ENCODE measurements around the gene NT5DC3. TPM values are rescaled to one million over a fixed set of nuclear protein-coding genes. Genes with fewer than 3 reads are reported as not detected.
A peak's percentile ranks its signal among the peaks of the same experiment; 100 is the strongest.

NT5DC3 gene
- total RNA-seq, 1 experiment from 2014 or later, result 19.7 TPM

DNA sequence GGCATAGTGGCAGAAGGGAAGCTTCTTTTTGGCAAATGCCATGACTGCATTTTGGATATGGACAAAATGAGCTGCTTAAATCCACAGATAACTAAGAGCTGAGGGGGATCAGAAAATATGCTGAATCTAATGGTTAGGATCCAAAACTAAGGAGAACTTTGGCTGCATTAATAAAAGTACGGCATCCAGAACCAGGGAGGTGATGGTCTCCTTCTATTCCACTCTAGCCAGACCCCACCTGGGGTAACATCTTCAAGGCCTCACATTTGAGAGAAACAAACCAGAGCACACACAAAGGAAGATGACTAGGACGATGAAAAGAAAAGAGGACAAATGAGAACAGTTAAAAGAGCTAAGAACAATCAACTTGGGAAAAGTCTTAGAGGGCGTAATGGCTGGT, 27.6 kb downstream of the NT5DC3 start:
- no peak overlapping the region for H3K4me3 ChIP-seq (ENCODE audit: low read depth, low read length, poor library complexity, severe bottlenecking)
- ChIA-PET POLR2A (ENCODE audit: low non-redundant PET) (no interaction called here), CTCF (no interaction called here)
- H3K36me3 ChIP-seq (ENCODE audit: insufficient read depth, low read length, poor library complexity, severe bottlenecking), result peaks cover 7% of the 10 kb centered on the region
- intact Hi-C loops (cut with micrococcal nuclease; ENCODE audit: unreplicated experiment), result no loop called here
- no peaks in the 10 kb centered on the region for H3K27me3 ChIP-seq (replicated peaks; ENCODE audit: insufficient read depth, low read depth, low read length, poor library complexity)
- no peak for DNase-seq (ENCODE audit: low spot score)
- H3K27ac ChIP-seq (ENCODE audit: low read depth, low read length, poor library complexity, severe bottlenecking), result no peak overlapping the region
- no peak for TF ChIP-seq EZH2 (IDR thresholded peaks at IDR 0.05; ENCODE audit: borderline replicate concordance, low read depth, low read length, poor library complexity, severe bottlenecking)
- TF ChIP-seq, protein P1, sequence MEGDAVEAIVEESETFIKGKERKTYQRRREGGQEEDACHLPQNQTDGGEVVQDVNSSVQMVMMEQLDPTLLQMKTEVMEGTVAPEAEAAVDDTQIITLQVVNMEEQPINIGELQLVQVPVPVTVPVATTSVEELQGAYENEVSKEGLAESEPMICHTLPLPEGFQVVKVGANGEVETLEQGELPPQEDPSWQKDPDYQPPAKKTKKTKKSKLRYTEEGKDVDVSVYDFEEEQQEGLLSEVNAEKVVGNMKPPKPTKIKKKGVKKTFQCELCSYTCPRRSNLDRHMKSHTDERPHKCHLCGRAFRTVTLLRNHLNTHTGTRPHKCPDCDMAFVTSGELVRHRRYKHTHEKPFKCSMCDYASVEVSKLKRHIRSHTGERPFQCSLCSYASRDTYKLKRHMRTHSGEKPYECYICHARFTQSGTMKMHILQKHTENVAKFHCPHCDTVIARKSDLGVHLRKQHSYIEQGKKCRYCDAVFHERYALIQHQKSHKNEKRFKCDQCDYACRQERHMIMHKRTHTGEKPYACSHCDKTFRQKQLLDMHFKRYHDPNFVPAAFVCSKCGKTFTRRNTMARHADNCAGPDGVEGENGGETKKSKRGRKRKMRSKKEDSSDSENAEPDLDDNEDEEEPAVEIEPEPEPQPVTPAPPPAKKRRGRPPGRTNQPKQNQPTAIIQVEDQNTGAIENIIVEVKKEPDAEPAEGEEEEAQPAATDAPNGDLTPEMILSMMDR (conservative IDR thresholded peaks at IDR 0.05; ENCODE audit: low read depth, low read length), result no peak
- H3K9me3 ChIP-seq (ENCODE audit: low read depth, low read length, poor library complexity, severe bottlenecking), result no peaks in the 10 kb centered on the region
- peaks cover 10% of the 10 kb centered on the region for H3K4me1 ChIP-seq (ENCODE audit: insufficient read depth, low read length, poor library complexity, severe bottlenecking)
- no TSS peak for BruUV-seq (replicated peaks)

- no TSS peak for BruUV-seq (replicated peaks)
- CTCF ChIA-PET, result no interaction called here
- no peak overlapping the region for H3K27ac ChIP-seq (ENCODE audit: low read depth, low read length, poor library complexity, severe bottlenecking)
- no peaks in the 10 kb centered on the region for H3K27me3 ChIP-seq (replicated peaks; ENCODE audit: insufficient read depth, low read depth, low read length, poor library complexity)
- no peak for DNase-seq (ENCODE audit: low spot score)
- H3K4me1 ChIP-seq (ENCODE audit: insufficient read depth, low read length, poor library complexity, severe bottlenecking), result peaks cover 10% of the 10 kb centered on the region
- peaks cover 7% of the 10 kb centered on the region for H3K36me3 ChIP-seq (ENCODE audit: insufficient read depth, low read length, poor library complexity, severe bottlenecking)
- intact Hi-C loops (cut with micrococcal nuclease; ENCODE audit: unreplicated experiment), result no loop called here
- H3K9me3 ChIP-seq (ENCODE audit: low read depth, low read length, poor library complexity, severe bottlenecking), result no peaks in the 10 kb centered on the region
- POLR2A ChIA-PET (ENCODE audit: low non-redundant PET), result no interaction called here
- TF ChIP-seq, protein P1 (conservative IDR thresholded peaks at IDR 0.05; ENCODE audit: low read depth, low read length), result 0 out of 2 replicates have a peak, but pooled peaks have one; percentile 9
- no peak for TF ChIP-seq EZH2 (IDR thresholded peaks at IDR 0.05; ENCODE audit: borderline replicate concordance, low read depth, low read length, poor library complexity, severe bottlenecking)
- no peak overlapping the region for H3K4me3 ChIP-seq (ENCODE audit: low read depth, low read length, poor library complexity, severe bottlenecking)
These were observed 28.2 kb downstream of the NT5DC3 start for GRCh38 chr12:103812789-103813188.

GRCh38 chr12:103811791-103812190, 29.2 kb downstream of the NT5DC3 start:
- no peak for DNase-seq (ENCODE audit: low spot score)
- no peaks in the 10 kb centered on the region for H3K9me3 ChIP-seq (ENCODE audit: low read depth, low read length, poor library complexity, severe bottlenecking)
- no peak overlapping the region for H3K27ac ChIP-seq (ENCODE audit: low read depth, low read length, poor library complexity, severe bottlenecking)
- TF ChIP-seq, protein P1 (conservative IDR thresholded peaks at IDR 0.05; ENCODE audit: low read depth, low read length), result no peak
- no peak for TF ChIP-seq EZH2 (IDR thresholded peaks at IDR 0.05; ENCODE audit: borderline replicate concordance, low read depth, low read length, poor library complexity, severe bottlenecking)
- CTCF ChIA-PET, result no interaction called here
- POLR2A ChIA-PET (ENCODE audit: low non-redundant PET), result no interaction called here
- H3K36me3 ChIP-seq (ENCODE audit: insufficient read depth, low read length, poor library complexity, severe bottlenecking), result peaks cover 7% of the 10 kb centered on the region
- no TSS peak for BruUV-seq (replicated peaks)
- H3K4me3 ChIP-seq (ENCODE audit: low read depth, low read length, poor library complexity, severe bottlenecking), result no peak overlapping the region
- intact Hi-C loops (cut with micrococcal nuclease; ENCODE audit: unreplicated experiment), result no loop called here
- H3K4me1 ChIP-seq (ENCODE audit: insufficient read depth, low read length, poor library complexity, severe bottlenecking), result peaks cover 10% of the 10 kb centered on the region
- no peaks in the 10 kb centered on the region for H3K27me3 ChIP-seq (replicated peaks; ENCODE audit: insufficient read depth, low read depth, low read length, poor library complexity)

Measured in A673 (cell line).